Ramos (cell line): Measurements from ENCODE around the gene SYTL3.

Experiments used
- in situ Hi-C: fragments of 300-500 bp; cut with MboI; formaldehyde crosslinking; loops from one replicate; pipeline ENCODE4 v1.14.3; 2022; ENCODE audit warnings: low sequenced_read_pairs; ENCODE audit not compliant: unreplicated experiment

SYTL3 gene

GRCh38 chr6:158715330-158716311, 65.8 kb downstream of the SYTL3 start:
- in situ Hi-C loops, result no loop called here

- in situ Hi-C loops, result no loop called here
These were observed 67.8 kb downstream of the SYTL3 start for GRCh38 chr6:158717341-158718330.

GRCh38 chr6:158718461-158719046, 68.7 kb downstream of the SYTL3 start:
- in situ Hi-C loops, result no loop called here

GRCh38 chr6:158722176-158722729, 72.4 kb downstream of the SYTL3 start:
- in situ Hi-C loops, result no loop called here

- in situ Hi-C loops, result no loop called here
These were observed 75.8 kb downstream of the SYTL3 start for GRCh38 chr6:158725704-158726103.

- in situ Hi-C loops, result no loop called here
These were observed 80.2 kb downstream of the SYTL3 start for GRCh38 chr6:158729906-158730540.

- in situ Hi-C loops, result no loop called here
These were observed 80.7 kb downstream of the SYTL3 start for GRCh38 chr6:158730541-158730907.

- in situ Hi-C loops, result no loop called here
These were observed 85.2 kb downstream of the SYTL3 start for GRCh38 chr6:158735009-158735408.

GRCh38 chr6:158737082-158737709, 87.3 kb downstream of the SYTL3 start:
- in situ Hi-C loops, result no loop called here

GRCh38 chr6:158737710-158738615, 88.1 kb downstream of the SYTL3 start:
- in situ Hi-C loops, result no loop called here

- in situ Hi-C loops, result no loop called here
These were observed 89.8 kb downstream of the SYTL3 start for GRCh38 chr6:158739673-158740072.

- in situ Hi-C loops, result no loop called here
These were observed 93.3 kb downstream of the SYTL3 start for GRCh38 chr6:158743033-158743651.

- in situ Hi-C loops, result no loop called here
These were observed 95.2 kb downstream of the SYTL3 start for GRCh38 chr6:158744986-158745430.

- in situ Hi-C loops, result no loop called here
These were observed 101.4 kb downstream of the SYTL3 start for GRCh38 chr6:158751224-158751623.

- in situ Hi-C loops, result no loop called here
These were observed 102.1 kb downstream of the SYTL3 start for GRCh38 chr6:158751921-158752320.

GRCh38 chr6:158752613-158753012, 102.8 kb downstream of the SYTL3 start:
- in situ Hi-C loops, result no loop called here

- in situ Hi-C loops, result no loop called here
These were observed 104.0 kb downstream of the SYTL3 start for GRCh38 chr6:158753811-158754210.

GRCh38 chr6:158754738-158755137, 104.9 kb downstream of the SYTL3 start:
- in situ Hi-C loops, result no loop called here
